GM18517 (cell line): Measurements from ENCODE around the gene DPP10.

Experiments
- ATAC-seq: cut with Tn5 transposase; IDR thresholded peaks from one replicate; pipeline ENCODE4 v1.9.1; 2021; ENCODE audit warnings: mild to moderate bottlenecking, moderate library complexity; ENCODE audit not compliant: unreplicated experiment

The DPP10 gene

GRCh38 chr2:114580691-114581090 is 138.2 kb downstream of the DPP10 start:
- no peak for ATAC-seq

DNA sequence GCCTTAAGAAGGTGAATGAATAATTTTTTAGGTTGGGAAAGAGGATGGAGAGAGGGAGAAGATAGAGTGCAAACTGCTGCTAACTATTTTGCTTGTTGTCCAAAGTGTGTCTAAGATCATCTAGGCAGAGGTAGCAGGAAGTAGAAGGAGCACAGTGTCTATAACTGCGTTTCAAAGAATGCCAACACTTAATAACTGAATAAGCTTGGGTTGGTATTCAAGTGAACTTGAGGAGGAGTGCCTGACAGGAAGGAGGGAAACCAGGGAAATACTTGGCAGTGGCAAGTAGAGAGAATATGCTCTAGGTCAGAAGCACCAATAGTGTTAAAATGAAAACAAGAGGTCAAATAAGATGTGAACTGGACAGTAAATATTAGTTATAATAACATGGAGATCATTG is 155.9 kb downstream of the DPP10 start:
- ATAC-seq = no peak

- no peak for ATAC-seq
Observed at GRCh38 chr2:114609203-114609602, 166.8 kb downstream of the DPP10 start.

DNA sequence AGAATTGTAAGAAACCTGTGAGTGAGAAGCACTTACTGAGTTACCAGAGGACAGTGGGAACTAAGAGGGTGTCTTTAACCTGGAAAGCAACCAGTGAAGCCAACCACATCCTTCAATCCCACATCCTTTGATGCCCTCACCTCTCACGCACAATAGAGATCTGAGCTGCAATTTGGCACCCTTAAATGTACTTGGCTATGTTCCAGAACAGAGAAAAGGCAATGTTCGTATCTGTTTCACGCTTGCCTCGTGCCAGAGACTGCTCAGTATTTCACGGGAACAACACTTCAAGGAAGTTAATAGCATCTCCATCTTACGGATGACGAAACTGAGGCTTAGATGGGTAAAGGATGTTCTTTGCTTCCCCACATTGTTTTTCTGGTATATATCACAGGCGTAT is 167.4 kb downstream of the DPP10 start:
- ATAC-seq = no peak

DNA sequence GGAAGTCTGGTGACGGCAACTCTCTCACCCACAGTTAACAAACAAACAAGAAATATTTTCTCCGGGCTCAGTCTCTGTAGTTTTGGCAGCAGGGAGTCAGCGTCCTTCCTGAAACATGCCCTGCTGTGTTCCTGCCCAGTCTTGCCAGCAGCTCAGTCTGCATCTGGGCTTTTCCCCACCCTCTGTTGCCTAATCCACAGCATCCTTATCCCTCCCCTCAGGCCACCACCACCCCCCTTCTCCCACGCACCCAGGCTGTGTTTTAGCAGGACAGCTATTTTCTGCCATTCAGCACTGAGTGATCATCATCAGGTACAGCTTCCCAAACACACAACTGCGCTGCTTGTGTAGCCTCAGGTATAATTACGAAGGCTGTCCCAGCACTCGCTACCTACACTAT is 168.2 kb downstream of the DPP10 start:
- ATAC-seq = no peak

GRCh38 chr2:114614592-114614991 is 172.2 kb downstream of the DPP10 start:
- ATAC-seq = no peak

DNA sequence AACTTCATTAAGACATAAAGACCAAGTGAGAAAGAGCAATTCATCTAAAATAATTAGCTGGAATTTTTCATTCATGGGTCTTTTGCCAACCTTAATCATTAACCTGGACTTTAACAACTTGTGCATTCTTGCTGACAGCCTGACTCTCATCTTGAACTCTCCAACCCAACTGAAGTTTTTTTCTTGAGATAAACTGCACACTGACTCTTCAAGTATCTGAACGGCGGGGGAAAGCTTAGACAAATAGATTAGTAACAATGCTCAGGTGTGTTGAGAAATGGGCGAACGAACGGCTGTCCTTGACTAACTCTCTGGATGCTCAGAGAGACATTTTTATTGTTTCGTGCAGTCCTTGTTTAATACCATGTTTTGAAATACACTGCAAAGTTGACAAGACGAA is 186.0 kb downstream of the DPP10 start:
- no peak for ATAC-seq

- ATAC-seq = no peak
Observed at GRCh38 chr2:114631146-114631545, 188.7 kb downstream of the DPP10 start.

DNA sequence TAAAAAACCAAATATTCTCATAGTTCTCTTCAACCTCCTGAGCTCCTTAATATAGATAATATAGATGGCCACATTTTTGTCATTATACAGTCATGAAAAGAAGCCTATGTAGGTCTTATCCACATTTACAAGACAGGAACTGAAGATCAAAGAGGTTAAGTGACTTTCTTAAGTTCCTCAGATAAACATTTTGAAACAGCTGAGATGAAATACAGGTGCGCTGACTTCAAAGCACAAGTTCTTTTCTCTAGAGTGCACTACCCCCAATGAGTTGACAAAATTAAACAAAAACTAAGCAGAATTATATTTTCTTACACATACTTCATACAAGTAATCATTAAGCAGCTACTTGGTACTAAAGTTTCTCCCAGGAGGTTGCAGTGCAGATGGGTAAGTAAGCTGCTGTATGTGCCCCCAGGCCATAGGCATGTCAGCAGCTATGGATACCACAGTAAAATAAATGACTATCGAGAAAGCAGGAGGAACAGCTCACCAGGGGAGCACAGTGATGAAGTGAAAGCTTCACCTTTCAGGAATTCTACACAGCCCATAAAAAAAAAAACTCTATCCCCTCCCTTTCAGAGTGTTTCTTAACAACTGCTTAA is 199.8 kb downstream of the DPP10 start:
- no peak for ATAC-seq

DNA sequence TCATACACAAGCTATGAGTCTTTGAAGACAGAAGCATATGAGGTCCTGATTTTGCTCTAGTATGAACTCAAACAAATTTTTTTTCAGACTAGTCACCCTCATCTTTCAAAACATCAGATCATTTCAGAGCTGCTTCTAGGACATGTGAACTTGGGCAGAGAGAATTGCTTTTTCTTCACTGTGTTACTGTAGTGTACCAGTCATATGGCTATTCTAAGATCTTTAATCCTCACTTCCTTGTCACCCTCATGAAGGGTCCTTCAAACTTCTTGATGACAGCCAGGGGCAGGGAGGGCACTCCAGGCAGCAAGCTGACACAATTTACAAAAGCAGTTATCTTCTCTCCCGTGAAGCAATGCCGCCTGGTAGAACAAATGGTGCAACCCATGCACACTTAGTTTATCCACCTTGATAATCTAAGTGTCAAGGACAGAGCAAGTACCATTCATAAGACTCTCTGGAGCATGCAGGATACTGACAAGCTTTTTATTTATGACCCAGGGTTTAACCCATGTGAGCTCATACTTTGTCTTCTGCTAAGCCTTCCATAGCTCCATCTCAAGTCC is 200.6 kb downstream of the DPP10 start:
- no peak for ATAC-seq

GRCh38 chr2:114651933-114652332 is 209.5 kb downstream of the DPP10 start:
- no peak for ATAC-seq

GRCh38 chr2:114659880-114660279 is 217.4 kb downstream of the DPP10 start:
- no peak for ATAC-seq

DNA sequence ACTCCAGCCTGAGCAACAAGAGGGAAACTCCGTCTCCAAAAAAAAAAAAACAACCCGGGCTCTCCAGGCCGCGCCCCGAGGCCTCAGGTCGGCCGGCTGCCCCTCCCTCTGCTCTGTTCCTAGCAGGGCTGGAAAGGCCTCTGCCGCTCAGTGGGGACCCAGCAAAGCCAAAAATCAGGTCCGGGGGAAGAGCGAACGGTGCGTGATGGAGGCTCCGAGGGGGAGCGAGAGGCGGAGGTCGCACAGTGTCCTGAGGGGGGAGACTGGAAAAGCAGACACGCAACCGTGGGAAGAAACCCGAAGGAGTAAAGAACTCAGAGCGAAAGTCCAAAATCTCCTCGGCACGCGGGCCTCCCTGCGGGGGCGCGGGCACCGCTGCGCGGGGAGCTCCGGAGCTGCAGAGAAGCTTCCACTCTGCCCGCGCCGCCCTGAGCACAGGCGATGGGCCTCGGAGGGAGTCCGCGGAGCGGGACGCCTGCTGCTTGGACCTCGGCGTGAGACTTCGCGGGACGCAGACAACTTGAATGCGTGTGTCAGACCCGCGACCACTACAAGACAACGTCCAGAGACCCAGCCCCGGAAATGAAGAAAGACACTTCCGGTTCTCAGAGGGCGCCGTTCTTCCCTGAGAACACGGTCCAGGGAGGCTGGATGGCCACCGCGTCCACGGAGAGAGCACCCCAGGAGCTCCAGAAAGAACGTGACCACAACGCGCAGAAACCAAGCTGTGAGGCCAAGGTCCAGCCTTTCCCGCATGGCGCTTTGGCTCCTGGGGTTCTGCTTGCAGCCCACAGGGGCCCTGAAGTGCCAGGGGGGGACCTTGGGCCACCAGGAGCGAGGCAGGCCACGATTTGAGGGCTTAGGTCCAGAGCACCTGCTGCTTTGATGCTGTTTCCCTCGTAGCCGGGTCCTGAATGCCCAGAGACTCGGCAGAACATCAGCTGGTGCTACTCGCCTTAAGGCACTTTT is 219.8 kb downstream of the DPP10 start:
- ATAC-seq = no peak

- no peak for ATAC-seq
Observed at GRCh38 chr2:114668415-114668814, 226.0 kb downstream of the DPP10 start.

DNA sequence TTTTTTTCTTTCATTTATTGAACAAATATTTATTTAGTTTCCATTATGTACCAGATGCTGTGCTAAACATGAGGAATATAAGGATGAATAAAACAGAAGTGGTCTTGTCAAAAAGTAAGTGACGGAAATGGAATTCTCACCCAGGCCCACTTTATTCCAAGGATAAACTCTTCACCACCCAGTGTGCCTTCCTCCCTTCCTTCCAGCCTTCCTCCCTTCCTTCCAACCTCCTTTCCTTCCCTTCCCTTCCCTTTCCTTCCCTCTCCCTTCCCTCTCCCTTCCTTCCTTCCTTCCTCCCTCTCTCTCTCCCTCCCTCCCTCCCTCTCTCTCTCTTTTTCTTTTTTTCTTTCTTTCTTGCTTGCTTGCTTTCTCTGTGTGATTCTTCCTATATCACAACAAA is 240.8 kb downstream of the DPP10 start:
- ATAC-seq = no peak

DNA sequence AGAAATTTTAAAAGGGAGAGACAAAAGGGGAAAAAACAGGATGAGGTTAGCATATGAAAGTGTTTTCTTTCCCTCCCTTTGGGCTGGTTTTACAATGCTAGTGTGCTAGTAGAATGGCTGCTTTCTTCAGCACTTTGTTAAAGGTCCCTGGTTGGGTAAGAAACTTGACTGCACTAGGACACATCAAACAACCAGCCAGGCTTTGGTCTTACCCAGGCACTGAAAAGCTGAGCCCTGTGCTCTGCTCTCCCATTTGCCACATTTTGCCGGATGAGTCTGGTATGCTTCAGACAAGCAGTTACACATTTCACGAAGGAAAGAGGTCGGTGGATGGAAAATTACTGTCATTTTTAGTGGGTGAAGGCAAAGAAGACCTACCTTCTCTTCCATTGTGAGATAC is 242.0 kb downstream of the DPP10 start:
- ATAC-seq = no peak

- no peak for ATAC-seq
Observed at GRCh38 chr2:114685102-114685501, 242.7 kb downstream of the DPP10 start.

DNA sequence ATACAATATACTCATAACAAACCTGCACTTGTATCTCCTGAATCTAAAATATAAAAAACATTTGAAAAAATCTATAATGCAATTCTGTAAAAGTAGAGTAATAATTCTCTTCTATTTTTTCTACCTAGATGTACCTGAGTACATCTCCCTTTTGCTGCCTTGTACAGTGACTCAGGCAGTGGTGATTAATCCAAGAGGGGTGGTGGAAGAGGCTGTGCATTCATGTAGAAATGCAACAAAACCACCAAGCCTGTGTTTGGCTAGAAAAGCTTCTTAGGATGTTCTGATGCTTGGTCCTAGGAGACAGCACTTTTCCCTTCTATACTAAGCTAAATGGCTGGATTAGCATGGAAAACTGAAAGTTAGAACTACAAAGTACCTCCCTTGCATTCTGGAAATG is 245.8 kb downstream of the DPP10 start:
- no peak for ATAC-seq

GRCh38 chr2:114698520-114698919 is 256.1 kb downstream of the DPP10 start:
- no peak for ATAC-seq

DNA sequence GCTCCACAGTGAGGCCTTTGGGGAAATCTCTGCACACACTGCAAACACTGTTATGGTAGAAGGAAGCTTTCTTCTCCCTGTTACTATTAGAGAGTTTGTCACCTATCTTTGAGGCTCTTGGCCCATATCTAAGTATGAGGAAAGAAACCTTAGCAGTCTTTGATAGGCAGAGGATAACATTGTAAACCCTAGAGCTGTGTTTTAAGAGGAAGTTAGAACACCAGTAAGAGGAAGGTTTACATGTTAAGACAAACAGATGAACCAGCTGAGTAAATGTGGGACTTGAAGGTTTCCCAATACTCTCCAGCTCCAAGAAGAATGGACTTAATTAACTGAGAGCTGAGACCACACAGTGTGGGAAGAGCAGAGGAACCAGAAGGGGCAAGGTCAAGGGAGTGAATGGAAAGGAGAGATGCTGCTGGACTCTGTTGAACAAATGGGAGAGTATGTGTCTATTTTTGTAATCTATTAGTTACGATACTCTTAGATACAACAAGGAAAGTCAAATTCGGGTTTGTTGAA is 257.0 kb downstream of the DPP10 start:
- no peak for ATAC-seq

DNA sequence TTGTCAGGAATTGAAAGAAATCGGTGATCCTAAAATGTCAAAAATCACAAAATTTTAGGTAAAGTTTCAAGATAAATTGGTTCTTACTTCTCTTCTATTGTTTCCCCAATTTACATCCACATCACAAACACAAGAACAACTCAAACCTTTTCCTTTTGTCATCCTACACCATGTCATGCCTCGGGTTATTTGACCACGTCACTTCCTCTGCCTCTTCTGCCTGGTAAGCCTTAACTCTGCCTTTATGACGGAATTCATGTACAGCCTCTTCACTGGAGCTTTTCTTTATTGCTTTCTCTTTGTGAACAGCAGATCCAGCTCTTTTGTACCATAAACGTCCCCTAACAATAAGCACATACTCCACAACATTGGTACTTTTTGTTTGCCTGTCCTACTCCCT is 258.0 kb downstream of the DPP10 start:
- ATAC-seq = no peak
